Daoy (cell line): ENCODE results near the gene S100A10. TPM values are rescaled to one million over a fixed set of nuclear protein-coding genes. Genes with fewer than 3 reads are reported as not detected.

Source experiments
- DNase-seq: peaks from one replicate; pipeline ENCODE4 v3.0.0-alpha.2; 2015; ENCODE audit warnings: low read depth
- total RNA-seq: library from RNA; depleted of rRNA; stranded (reverse); fragments of >200 nt; shearing (Covaris generic); gene quantifications from 2 replicates; pipeline ENCODE4 v1.2.3, GENCODE V29; 2014; rRNA removed

Gene S100A10
- total RNA-seq, 1 experiment from 2014 or later, result 77.3 TPM

DNA sequence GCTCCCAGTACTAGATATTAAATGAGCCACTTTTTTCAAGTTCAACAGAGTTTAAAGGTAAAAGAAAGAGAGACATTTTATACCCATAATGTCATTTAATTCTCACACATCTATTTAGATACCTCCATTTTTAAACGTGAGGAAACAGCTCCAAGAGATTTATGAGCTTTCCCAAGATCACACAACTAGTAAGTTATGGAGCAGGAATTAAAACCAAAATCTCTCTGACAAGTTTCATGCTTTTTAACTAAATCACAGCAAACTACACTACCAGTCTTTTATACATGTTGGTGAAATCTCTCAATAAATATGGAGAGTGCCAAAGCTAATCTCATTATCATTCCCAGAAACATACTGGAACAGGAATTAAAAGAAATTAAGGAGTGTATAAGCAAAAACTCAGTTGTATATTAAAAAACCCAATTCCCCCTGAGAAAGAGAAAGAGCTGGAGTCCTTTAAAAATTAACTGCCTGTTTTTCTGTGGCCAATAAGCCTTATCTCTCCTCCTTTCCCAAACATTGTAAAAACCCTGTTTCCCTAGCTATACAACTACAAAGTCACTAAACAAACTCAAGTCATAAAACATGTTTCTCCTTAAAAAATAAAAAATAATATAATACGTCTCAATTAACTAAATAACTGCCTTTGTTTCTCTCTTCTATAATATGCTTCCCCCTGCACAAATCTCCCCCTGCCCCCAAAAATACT is 57.6 kb downstream of the S100A10 start:
- no peak for DNase-seq

DNA sequence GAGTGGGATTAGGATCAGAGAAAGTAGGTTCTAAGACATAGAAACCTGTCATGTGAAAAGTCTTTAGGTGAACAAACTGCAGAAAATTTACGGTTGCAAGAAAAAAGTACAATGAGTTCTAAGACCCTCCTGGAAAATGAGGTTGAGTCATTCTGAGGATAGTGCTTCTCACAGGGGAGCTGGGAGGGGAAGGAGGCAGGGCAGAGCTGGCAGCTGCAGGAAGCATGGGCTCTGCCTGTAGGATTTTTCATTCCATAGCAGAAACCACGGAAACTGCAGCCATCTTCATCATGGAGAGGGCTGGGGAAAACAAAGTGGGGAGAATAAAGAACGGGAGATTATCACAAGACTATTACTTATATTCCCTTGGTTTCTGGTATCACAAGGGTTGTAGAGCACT is 58.5 kb downstream of the S100A10 start:
- peak; percentile 58 for DNase-seq

DNA sequence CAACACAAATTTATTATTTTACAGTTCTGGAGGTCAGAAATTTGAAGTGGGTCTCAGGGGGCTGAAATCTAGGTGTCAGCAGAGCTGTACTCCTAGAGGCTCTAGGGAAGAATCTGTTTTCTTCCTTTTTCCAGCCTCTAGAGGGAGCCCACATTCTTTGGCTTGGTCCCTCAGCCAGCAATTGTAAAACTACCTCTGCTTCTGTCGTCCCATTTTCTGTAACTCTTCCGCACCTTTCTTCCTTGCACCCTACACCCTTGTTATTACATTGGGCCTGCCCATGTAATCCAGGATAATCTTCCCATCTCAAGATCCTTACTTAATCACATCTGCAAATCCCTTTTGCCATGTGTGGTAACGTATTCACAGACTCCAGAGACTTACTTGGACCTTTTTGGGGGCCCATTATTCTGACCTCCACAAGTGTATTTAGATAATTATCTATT is 59.6 kb downstream of the S100A10 start:
- DNase-seq, result peak; percentile 61

Other genes with a start within 250 kb of the S100A10 start
- gene MRPL9, start 230.4 kb downstream of the S100A10 start, total RNA-seq, result 197 and 249 TPM in 2 replicates
- gene TDRKH, start 203.4 kb downstream of the S100A10 start, total RNA-seq, result 12.6 and 13.8 TPM in 2 replicates
- not detected in 2 replicates for gene LINGO4, start 188.4 kb downstream of the S100A10 start, total RNA-seq
- not detected in 2 replicates for gene RORC, start 162.1 kb downstream of the S100A10 start, total RNA-seq
- not detected in 2 replicates for gene C2CD4D, start 154.0 kb downstream of the S100A10 start, total RNA-seq
- not detected in 2 replicates for gene THEM5, start 140.1 kb downstream of the S100A10 start, total RNA-seq
- gene THEM4, start 84.3 kb downstream of the S100A10 start, total RNA-seq, result 15.1 and 31.0 TPM in 2 replicates
- gene S100A11, start 43.1 kb upstream of the S100A10 start, total RNA-seq, result 289 and 308 TPM in 2 replicates
- gene TCHHL1, start 95.2 kb upstream of the S100A10 start, total RNA-seq, result not detected in 2 replicates
- gene TCHH, start 121.6 kb upstream of the S100A10 start, total RNA-seq, result 0.29 TPM in 1 of 2 replicates, not detected in the other
- not detected in 2 replicates for gene RPTN, start 165.4 kb upstream of the S100A10 start, total RNA-seq
- not detected in 2 replicates for gene HRNR, start 230.3 kb upstream of the S100A10 start, total RNA-seq